ENCODE results near the gene AFG3L2. TPM values are rescaled to one million over a fixed set of nuclear protein-coding genes. Genes with fewer than 3 reads are reported as not detected.

AFG3L2 gene
- total RNA-seq = 48.7 TPM

DNA sequence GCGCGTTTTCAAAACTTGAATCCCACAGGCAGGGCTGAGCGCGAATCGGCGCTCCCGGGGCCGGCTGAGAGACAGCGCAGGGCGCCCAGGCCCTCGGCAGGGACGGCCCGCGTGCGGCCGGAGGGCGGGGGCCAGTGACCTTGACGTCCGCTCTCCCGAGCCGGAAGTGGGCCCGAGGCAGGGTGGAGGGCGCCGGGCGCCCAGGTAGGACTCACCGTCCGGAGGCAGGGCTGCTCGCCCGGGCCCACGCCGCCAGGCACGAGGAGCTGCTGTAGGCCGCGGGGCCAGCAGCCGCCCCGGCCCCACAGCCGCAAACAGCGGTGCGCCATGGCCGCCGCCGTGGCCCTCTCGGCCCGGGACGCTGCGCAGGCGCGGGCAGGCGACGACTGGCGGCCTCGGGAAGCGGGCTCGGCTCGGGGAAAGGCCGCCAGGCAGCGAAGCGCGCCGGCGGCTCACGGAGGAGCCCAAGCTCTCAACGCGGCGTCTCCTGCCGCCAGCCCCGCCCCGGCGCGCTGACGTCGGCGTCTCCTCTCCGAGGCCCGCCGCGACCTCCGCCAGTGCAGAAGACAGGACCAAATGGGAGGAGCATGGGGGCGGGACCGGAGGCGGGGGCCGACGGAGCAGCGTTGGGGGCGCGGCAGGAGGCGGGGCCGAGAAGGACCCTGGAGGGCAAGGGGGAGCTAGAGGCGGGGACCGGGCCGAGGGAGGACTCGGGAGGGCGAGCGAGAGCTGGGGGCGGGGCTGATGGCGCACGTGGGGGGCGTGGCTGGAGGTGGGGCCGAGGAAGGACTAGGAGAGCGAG, at the start of gene AFG3L2:
Gene AFG3L2, minus strand, starts transcription at position 474 of the 802 bp plus-strand sequence. Its CDS starts 145 bp downstream, at position 329.

DNA sequence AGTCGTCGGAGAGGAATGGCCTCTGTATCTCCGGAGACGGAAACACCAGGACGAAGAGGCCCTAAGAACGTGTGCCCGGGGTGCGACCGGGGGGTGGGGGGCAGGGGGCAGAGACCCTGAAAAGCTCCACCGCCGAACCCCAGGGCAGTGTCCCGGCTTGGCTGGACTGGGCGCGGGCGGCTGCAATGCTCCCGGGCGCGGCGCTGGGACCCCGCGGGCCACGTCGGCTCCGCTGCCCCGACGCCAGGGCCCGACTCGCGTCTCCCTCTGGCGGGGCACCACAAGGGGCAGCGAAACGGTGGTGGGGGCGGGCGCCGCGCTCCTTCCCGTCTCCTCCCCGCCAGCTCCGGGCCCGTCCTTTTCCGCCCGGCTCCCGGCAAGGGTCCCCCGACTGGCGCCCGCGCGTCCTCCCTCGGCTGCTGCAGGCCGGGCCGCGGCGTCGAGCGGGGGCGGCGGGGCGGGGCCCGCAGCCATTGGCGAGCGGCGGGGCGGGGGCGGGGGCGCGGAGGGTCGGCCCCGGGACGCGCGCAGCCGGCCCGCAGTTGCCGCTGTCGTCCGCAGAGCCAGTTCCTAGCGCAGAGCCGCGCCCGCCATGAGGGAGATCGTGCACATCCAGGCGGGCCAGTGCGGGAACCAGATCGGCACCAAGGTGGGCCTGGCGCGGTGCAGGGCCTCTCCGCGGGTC, 69.2 kb downstream of the AFG3L2 start, which contains the start of gene TUBB6:
Gene TUBB6, plus strand, starts transcription at position 541 of the 685 bp plus-strand sequence. Its CDS starts 52 bp downstream, at position 593.

Small RNA genes lying within 50 kb of the gene (small RNA-seq; reads per million reads assigned to genes)
- gene RNU6-170P (not detected), gene RNU7-129P (not detected)

Other genes starting within 250 kb of the AFG3L2 start
- not detected for gene CIDEA, start 122.9 kb downstream of the AFG3L2 start, total RNA-seq
- gene TUBB6, start 69.0 kb downstream of the AFG3L2 start, total RNA-seq = 24.0 TPM
- 4.4 TPM for gene PRELID3A, start 30.7 kb upstream of the AFG3L2 start, total RNA-seq

All from diencephalon (tissue), 1 donor.